ENCODE measurements around the gene GTSE1. TPM values are rescaled to one million over a fixed set of nuclear protein-coding genes. Genes with fewer than 3 reads are reported as not detected.
A peak's percentile ranks its signal among the peaks of the same experiment; 100 is the strongest.

The GTSE1 gene
- total RNA-seq, 1 experiment from 2014 or later = 55.1 TPM

GRCh38 chr22:46360891-46361290 is 64.2 kb downstream of the GTSE1 start:
- POLR2A ChIA-PET = no interaction called here
- BruUV-seq (replicated peaks) = no TSS peak
- intact Hi-C loops (cut with micrococcal nuclease; ENCODE audit: unreplicated experiment) = no loop called here
- Mint-ChIP-seq H3K4me1 (ENCODE audit: low read depth, unreplicated experiment) (no peaks in the 10 kb centered on the region), H3K36me3 (ENCODE audit: insufficient read depth, unreplicated experiment) (peaks cover 65% of the 10 kb centered on the region), H3K27ac (ENCODE audit: unreplicated experiment) (peak overlapping the region; percentile 4), H3K27me3 (ENCODE audit: insufficient read depth, unreplicated experiment) (no peaks in the 10 kb centered on the region), H3K4me3 (ENCODE audit: unreplicated experiment) (no peak overlapping the region), H3K9me3 (ENCODE audit: unreplicated experiment) (no peaks in the 10 kb centered on the region)
- Histone ChIP-seq H3K9me3 (no peaks in the 10 kb centered on the region), H3K4me1 (no peaks in the 10 kb centered on the region), H3K4me3 (ENCODE audit: low read depth, low read length) (no peak overlapping the region), H3K36me3 (ENCODE audit: control insufficient read depth, insufficient read depth, low read length) (no peaks in the 10 kb centered on the region), H3K27me3 (replicated peaks; ENCODE audit: control insufficient read depth, insufficient read depth, low read length) (no peaks in the 10 kb centered on the region)
- DNase-seq = no peak
- CTCF ChIA-PET = no interaction called here
- no peak for TF ChIP-seq CTCF (IDR thresholded peaks at IDR 0.05; ENCODE audit: insufficient read depth in 1 of 2, low read depth in 1 of 2, low read length in 1 of 2, severe bottlenecking in 1 of 2, unreplicated experiment in 1 of 2)

GRCh38 chr22:46361826-46362202 is 65.1 kb downstream of the GTSE1 start:
- Mint-ChIP-seq H3K4me3 (ENCODE audit: unreplicated experiment) (no peak overlapping the region), H3K9me3 (ENCODE audit: unreplicated experiment) (no peaks in the 10 kb centered on the region), H3K36me3 (ENCODE audit: insufficient read depth, unreplicated experiment) (peaks cover 60% of the 10 kb centered on the region), H3K27ac (ENCODE audit: unreplicated experiment) (peak overlapping the region; percentile 25), H3K27me3 (ENCODE audit: insufficient read depth, unreplicated experiment) (no peaks in the 10 kb centered on the region), H3K4me1 (ENCODE audit: low read depth, unreplicated experiment) (no peaks in the 10 kb centered on the region)
- Histone ChIP-seq H3K9me3 (no peaks in the 10 kb centered on the region), H3K36me3 (ENCODE audit: control insufficient read depth, insufficient read depth, low read length) (no peaks in the 10 kb centered on the region), H3K27me3 (replicated peaks; ENCODE audit: control insufficient read depth, insufficient read depth, low read length) (no peaks in the 10 kb centered on the region), H3K4me1 (no peaks in the 10 kb centered on the region), H3K4me3 (ENCODE audit: low read depth, low read length) (no peak overlapping the region)
- ChIA-PET CTCF (no interaction called here), POLR2A (no interaction called here)
- no peak for DNase-seq
- intact Hi-C loops (cut with micrococcal nuclease; ENCODE audit: unreplicated experiment) = no loop called here
- TF ChIP-seq CTCF (IDR thresholded peaks at IDR 0.05; ENCODE audit: insufficient read depth in 1 of 2, low read depth in 1 of 2, low read length in 1 of 2, severe bottlenecking in 1 of 2, unreplicated experiment in 1 of 2) = no peak
- BruUV-seq (replicated peaks) = no TSS peak

- Histone ChIP-seq H3K27me3 (replicated peaks; ENCODE audit: control insufficient read depth, insufficient read depth, low read length) (no peaks in the 10 kb centered on the region), H3K9me3 (no peaks in the 10 kb centered on the region), H3K36me3 (ENCODE audit: control insufficient read depth, insufficient read depth, low read length) (no peaks in the 10 kb centered on the region), H3K4me1 (no peaks in the 10 kb centered on the region), H3K4me3 (ENCODE audit: low read depth, low read length) (no peak overlapping the region)
- POLR2A ChIA-PET = interaction anchor here (0.6 kb wide), 1 partner anchor 30 kb away, joined by 3 read pairs; no protein-coding TSS in a partner anchor
- intact Hi-C loops (cut with micrococcal nuclease; ENCODE audit: unreplicated experiment) = no loop called here
- Mint-ChIP-seq H3K9me3 (ENCODE audit: unreplicated experiment) (no peaks in the 10 kb centered on the region), H3K27ac (ENCODE audit: unreplicated experiment) (peak overlapping the region; percentile 15), H3K4me3 (ENCODE audit: unreplicated experiment) (no peak overlapping the region), H3K4me1 (ENCODE audit: low read depth, unreplicated experiment) (no peaks in the 10 kb centered on the region), H3K27me3 (ENCODE audit: insufficient read depth, unreplicated experiment) (no peaks in the 10 kb centered on the region), H3K36me3 (ENCODE audit: insufficient read depth, unreplicated experiment) (peaks cover 58% of the 10 kb centered on the region)
- no TSS peak for BruUV-seq (replicated peaks)
- no peak for DNase-seq
- CTCF ChIA-PET = no interaction called here
- TF ChIP-seq CTCF (IDR thresholded peaks at IDR 0.05; ENCODE audit: insufficient read depth in 1 of 2, low read depth in 1 of 2, low read length in 1 of 2, severe bottlenecking in 1 of 2, unreplicated experiment in 1 of 2) = no peak
Observed at GRCh38 chr22:46362203-46362933, 65.7 kb downstream of the GTSE1 start.
